NCI-H1417 treated with DMSO at 0.1 percent for 48 hours (cell line): Measurements from ENCODE around the gene PPP1R37.

Experiments used
- DNase-seq: peaks from one replicate; lab custom pipeline; 2025; lab: John Stamatoyannopoulos, UW

PPP1R37 gene, protein sequence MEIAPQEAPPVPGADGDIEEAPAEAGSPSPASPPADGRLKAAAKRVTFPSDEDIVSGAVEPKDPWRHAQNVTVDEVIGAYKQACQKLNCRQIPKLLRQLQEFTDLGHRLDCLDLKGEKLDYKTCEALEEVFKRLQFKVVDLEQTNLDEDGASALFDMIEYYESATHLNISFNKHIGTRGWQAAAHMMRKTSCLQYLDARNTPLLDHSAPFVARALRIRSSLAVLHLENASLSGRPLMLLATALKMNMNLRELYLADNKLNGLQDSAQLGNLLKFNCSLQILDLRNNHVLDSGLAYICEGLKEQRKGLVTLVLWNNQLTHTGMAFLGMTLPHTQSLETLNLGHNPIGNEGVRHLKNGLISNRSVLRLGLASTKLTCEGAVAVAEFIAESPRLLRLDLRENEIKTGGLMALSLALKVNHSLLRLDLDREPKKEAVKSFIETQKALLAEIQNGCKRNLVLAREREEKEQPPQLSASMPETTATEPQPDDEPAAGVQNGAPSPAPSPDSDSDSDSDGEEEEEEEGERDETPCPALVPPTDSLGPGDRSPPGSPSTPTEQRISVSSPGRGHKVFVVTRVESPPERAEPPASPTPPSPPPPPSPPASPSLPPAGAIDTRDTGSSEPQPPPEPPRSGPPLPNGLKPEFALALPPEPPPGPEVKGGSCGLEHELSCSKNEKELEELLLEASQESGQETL

GRCh38 chr19:45092747-45093678 is at the start of gene PPP1R37:
PPP1R37 (plus strand) TSS chr19:45093179; CDS start chr19:45093326, 147 bp downstream.
- peak; percentile 70 for DNase-seq

DNA sequence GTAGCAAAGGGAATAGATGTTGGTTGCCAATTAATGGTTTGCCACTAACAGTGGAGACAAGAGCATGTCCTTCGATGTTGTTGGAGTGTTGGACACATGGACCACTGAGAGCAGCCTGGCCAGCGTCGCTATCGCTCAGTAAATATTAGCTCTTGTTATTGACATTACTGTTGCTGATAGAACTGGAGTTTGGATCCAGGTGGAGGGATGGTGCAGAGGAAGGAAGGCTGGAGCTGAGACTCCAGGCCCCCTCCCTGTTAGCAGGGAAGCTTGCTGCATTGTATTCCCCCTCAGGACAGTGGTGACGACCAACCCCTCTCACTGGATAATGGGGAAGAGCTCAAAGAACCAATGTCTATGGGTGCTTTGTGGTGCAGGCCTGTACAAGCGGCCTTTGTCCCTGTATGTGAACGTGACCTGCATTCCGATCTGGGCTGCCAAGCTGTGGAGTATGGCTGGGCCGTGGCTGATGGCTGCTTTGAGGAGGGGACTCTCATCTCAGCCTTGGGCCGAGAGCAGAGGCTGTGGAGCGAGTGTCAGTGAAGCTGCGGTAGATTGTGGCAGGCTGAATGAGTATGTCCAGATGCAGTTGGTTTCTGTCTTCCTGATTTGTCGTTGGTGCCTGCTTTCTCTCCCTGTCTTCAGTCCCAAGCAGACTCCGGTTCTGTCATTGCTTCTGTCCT is 47.2 kb upstream of the PPP1R37 start:
- DNase-seq = no peak

DNA sequence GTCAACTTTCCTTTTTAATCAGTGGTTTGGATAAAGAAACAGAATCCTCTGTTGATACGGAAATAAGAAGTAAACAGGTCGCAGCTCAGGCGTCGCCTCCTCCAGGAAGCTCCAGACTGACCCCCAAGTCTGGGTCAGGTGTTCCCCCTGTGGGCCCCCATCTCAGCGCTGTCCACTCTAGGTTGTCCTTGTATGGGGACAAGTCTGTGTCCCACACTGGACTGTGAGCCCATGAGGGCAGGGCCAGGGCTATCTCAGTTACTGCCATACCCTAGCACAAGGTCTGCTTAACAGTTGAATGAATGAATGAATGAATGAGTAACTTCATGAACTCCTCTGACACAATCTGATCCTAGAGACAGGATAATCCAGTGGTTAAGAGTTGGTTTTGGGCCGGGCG is 46.6 kb upstream of the PPP1R37 start:
- no peak for DNase-seq

DNA sequence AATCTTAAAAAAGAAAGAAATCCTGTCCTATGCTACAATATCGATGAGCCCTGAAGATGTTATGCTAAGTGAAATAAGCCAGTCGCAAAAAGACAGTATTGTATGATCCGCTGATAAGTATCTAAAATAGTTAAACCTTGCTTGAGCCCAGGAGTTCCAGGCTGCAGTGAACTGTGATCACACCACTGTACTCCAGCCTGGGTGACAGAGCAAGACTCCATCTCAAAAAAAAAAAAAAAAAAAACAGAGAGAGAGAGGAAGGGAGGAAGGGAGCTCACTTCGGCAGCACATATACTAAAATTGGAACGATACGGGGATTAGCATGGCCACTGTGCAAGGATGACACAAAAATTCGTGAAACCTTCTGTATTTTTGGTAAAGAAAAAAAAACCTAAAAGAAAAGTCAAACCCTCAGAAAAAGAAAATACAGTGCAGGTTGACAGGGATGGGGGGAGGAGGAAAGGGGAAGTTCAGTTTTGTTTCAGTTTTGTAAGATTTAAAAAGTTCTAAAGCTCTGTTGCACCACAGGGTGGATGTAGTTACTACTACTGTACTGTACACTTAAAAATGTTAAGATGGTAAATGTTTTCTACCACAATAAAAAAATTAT is 45.7 kb upstream of the PPP1R37 start:
- DNase-seq = no peak

- no peak for DNase-seq
Observed at GRCh38 chr19:45049073-45049736, 43.8 kb upstream of the PPP1R37 start.

DNA sequence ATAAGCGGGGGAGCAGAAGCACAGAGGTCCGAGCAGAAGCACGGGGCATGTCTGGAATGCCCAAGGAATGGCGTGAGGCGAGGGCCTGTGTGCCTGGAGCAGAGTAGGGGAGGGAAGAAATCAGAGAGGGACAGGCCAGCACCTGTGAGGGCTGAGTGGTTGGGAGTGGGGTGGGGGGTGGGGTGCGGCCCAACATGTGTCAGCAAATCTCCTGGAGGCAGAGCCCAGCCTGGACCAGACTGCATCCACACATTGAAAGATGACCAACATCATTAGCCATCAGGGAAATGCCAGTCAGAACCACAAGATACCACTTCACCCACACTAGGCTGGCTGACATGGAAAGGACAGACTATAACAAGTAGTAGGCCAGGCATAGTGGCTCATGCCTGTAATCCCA is 42.9 kb upstream of the PPP1R37 start:
- no peak for DNase-seq

DNA sequence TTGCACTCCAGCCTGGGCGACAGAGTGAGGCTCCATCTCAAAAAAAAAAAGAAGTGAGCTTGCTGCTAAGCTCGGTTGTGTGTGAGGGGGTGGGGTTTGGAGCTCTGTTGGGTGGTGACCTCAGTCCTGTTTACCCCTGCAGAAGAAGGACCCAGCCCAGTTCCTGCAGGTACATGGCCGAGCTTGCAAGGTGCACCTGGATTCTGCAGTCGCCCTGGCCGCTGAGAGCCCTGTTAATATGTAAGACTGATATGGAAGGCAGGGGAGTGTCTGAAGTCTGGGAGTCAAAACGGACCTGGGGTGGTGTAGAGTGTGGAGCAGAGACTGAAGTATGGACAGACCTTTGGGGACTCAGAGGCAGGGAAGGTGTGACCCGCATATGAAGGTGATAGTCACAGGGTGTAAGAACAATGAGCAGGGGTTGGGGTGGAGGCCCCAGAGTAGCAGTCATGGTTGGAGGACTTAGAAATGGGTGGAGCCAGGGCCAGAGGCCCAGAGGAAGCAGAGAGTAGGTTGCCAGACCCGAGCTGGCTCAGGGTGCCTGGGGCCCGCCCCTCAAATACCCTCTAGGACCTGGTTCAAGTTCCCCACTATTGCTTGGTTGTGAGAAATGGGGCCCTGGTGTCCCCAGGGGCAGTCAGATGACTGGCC is 40.9 kb upstream of the PPP1R37 start:
- no peak for DNase-seq

DNA sequence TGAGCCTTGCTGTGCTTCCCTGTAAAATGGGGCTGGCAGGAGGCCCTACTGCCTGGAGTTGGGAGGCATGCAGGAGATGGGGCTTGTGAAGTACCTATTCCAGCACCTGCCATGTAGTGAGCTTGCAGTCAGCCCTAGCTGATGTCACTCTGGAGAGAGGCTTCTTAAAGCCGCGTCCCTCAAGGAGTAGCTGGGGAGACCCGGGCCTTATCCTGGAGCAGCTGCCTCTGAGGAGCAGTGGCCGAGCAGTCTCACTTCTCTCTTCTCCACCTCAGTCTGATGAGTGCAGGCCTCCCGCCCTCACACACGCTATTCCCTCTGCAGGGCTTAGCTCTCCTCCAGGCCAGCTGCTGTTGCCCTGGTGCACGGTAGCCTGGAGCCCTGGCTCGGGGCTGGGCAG is 36.1 kb upstream of the PPP1R37 start:
- no peak for DNase-seq

GRCh38 chr19:45057444-45057843 is 35.5 kb upstream of the PPP1R37 start:
- DNase-seq = no peak

DNA sequence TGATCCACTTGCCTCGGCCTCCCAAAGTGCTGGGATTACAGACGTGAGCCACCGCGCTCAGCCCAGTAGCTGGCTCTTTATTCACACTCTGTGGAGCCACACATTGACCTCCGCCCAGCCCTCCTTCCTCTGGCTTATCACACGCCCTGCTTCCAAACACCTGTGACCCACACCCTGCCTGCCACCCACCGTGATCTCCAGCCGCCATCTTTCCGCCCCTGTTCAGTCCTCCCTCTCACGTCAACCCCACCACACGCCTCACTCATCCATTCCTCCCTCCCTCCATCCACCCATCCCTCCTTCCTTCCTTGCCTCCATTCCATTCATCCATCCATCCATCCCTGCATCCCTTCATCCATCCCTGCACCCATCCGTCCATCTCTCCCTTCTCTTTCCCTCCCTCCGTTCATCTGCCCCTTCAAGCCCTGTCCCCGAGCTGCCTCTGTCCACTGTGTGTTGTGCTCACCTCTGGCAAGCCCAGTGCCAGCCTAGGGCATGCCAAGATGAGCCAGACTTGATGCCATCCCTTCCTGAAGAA is 34.3 kb upstream of the PPP1R37 start:
- DNase-seq = no peak

GRCh38 chr19:45059258-45059965 is 33.6 kb upstream of the PPP1R37 start:
- DNase-seq = no peak

DNA sequence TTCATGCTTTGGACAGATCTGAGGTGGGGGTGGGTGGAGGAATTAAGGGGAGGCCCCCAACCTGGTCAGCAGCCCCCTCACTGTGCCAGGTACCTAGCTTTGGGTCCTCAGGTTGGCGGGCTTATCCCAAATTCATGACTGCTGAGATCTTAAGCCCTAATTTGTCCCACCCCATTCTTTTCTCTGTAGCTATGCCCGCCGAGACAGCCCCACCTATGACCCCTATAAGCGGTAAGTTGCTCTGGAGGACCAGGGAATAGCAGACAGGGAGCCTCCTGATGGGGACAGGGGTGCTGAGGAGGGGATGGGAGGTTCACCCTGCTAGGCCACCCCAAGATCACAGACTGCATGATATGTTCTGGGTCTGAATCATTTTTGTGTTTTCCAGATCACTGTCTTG is 31.0 kb upstream of the PPP1R37 start:
- no peak for DNase-seq

DNA sequence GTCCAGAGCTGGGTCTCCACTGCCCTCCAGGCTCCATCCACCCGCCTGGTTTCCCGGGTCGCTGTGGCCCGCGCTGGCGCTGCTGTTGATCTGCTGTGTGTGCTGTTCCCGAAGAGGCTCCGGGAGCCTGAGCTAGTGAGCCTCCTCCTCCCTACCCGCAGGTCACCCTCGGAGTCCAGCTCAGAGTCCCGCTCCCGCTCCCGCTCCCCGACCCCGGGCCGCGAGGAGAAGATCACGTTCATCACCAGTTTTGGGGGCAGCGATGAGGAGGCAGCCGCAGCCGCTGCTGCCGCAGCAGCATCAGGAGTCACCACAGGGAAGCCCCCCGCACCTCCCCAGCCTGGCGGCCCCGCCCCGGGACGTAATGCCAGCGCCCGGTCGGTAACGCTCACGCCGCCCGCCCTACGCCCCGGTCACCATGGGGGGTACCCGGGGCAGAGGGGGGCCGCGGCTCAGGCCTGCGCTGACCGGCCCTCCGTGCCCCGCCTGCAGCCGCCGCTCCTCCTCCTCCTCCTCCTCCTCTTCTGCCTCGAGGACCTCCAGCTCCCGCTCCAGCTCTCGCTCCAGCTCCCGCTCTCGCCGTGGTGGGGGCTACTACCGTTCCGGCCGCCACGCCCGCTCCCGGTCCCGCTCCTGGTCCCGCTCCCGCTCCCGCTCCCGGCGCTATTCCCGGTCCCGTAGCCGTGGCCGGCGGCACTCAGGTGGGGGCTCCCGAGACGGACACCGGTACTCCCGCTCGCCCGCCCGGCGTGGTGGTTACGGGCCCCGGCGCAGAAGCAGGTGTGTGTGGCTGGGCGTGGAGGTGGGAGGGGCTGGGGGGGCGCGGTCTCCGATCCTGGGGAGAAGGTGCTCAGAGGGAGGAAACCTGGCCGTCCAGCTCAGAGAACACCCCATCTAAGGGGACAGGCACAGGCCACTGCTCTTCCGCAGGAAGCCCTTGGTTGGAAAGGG is 28.9 kb upstream of the PPP1R37 start:
- DNase-seq = no peak

- DNase-seq = no peak
Observed at GRCh38 chr19:45066921-45067661, 25.9 kb upstream of the PPP1R37 start.

DNA sequence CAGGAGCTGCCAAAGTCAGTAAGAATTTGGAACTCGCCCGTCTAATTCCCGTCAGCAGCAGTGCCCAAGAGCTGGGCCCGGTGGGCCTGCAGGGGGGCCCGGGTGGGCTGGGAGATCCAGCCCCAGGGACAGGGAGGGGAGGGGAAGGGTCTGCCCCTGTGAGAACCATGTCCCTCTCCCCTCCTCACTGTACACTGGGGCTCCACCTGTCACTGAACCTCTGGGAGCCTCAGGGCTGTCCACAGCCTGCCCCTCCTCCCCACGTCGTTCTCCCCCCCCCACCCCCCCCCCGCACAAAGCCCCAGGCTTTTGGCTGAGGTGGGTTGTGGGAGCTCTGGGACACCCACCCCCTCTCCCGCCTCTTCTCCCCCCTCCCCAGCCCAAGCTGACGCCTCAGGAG is 24.9 kb upstream of the PPP1R37 start:
- DNase-seq = no peak

DNA sequence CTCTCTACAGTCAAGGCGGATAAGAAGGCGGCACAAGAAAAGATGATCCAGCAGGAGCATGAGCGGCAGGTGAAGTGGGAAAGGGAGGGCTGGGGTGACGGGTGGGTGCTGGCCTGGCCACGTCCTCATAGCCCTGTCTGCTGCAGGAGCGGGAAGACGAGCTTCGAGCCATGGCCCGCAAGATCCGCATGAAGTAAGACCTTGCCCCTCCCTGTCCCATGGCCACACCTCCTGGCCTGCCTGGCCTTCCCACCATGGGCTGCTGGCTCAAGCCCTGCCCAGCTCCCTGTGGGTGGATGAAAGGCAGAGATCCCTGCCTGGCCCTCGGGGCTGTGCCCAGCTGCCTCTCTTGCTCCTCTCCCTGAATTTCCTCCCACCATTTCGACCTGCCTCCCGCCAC is 23.9 kb upstream of the PPP1R37 start:
- no peak for DNase-seq

- DNase-seq = no peak
Observed at GRCh38 chr19:45070214-45070613, 22.8 kb upstream of the PPP1R37 start.
